T-helper 2 cell (primary cell): Measurements from ENCODE around the gene ADAMTS20.
"Not testable (repeated sequence)": the region's sequence is repeated elsewhere in the genome, so short reads cannot be mapped to it uniquely, and the experiment has no call there.

Experiments used
- DNase-seq, 5 experiments: peaks; one replicate each; pipeline versions ENCODE4 v3.0.0 to v3.0.0-alpha.2; 2012 to 2022
- total RNA-seq, 2 donors: gene quantifications; one replicate each; lab custom pipeline; 2026; lab: John Stamatoyannopoulos, UW

The ADAMTS20 gene
- total RNA-seq: 0 reads per million in 2 donors

GRCh38 chr12:43551971-43552559, at the start of gene ADAMTS20:
Gene ADAMTS20 (minus strand): TSS chr12:43552203. CDS start chr12:43551921, 282 bp downstream.
- no peak for DNase-seq

- no peak for DNase-seq
Observed at GRCh38 chr12:43599708-43600107, 47.7 kb upstream of the ADAMTS20 start.

GRCh38 chr12:43599066-43599465, 47.1 kb upstream of the ADAMTS20 start:
- DNase-seq: no peak

GRCh38 chr12:43590307-43590706, 38.3 kb upstream of the ADAMTS20 start:
- DNase-seq: no peak

GRCh38 chr12:43586646-43587245, 34.7 kb upstream of the ADAMTS20 start:
- DNase-seq: no peak

GRCh38 chr12:43585676-43586075, 33.7 kb upstream of the ADAMTS20 start:
- no peak for DNase-seq

- no peak for DNase-seq
Observed at GRCh38 chr12:43580601-43581000, 28.6 kb upstream of the ADAMTS20 start.

- no peak for DNase-seq
Observed at GRCh38 chr12:43579206-43579605, 27.2 kb upstream of the ADAMTS20 start.

- no peak for DNase-seq
Observed at GRCh38 chr12:43578782-43579181, 26.8 kb upstream of the ADAMTS20 start.

GRCh38 chr12:43577381-43577780, 25.4 kb upstream of the ADAMTS20 start:
- no peak for DNase-seq

GRCh38 chr12:43576162-43576561, 24.2 kb upstream of the ADAMTS20 start:
- no peak for DNase-seq

- no peak for DNase-seq
Observed at GRCh38 chr12:43571885-43572284, 19.9 kb upstream of the ADAMTS20 start.

- no peak for DNase-seq
Observed at GRCh38 chr12:43556057-43556456, 4.1 kb upstream of the ADAMTS20 start.

- DNase-seq: no peak
Observed at GRCh38 chr12:43551279-43551970, 578 bp downstream of the ADAMTS20 start.

GRCh38 chr12:43550831-43551271, 1.2 kb downstream of the ADAMTS20 start:
- DNase-seq: no peak

GRCh38 chr12:43544703-43545102, 7.3 kb downstream of the ADAMTS20 start:
- DNase-seq: no peak

GRCh38 chr12:43540470-43540869, 11.5 kb downstream of the ADAMTS20 start:
- DNase-seq: no peak

GRCh38 chr12:43537675-43538074, 14.3 kb downstream of the ADAMTS20 start:
- not testable (repeated sequence) for DNase-seq

GRCh38 chr12:43516045-43516444, 36.0 kb downstream of the ADAMTS20 start:
- no peak for DNase-seq

- no peak for DNase-seq
Observed at GRCh38 chr12:43501703-43502102, 50.3 kb downstream of the ADAMTS20 start.

- DNase-seq: no peak
Observed at GRCh38 chr12:43493261-43493797, 58.7 kb downstream of the ADAMTS20 start.

GRCh38 chr12:43482311-43483085, 69.5 kb downstream of the ADAMTS20 start:
- DNase-seq: no peak

- DNase-seq: no peak
Observed at GRCh38 chr12:43480591-43480990, 71.4 kb downstream of the ADAMTS20 start.
